B cell (primary cell): Measurements from ENCODE around the gene GIMAP5. TPM values are rescaled to one million over a fixed set of nuclear protein-coding genes. Genes with fewer than 3 reads are reported as not detected.

ENCODE experiments used
- polyA plus RNA-seq: library from polyadenylated mRNA; depleted of rRNA; stranded (reverse); fragments of >200 nt; gene quantifications from 2 replicates; pipeline ENCODE4 v1.2.3, GENCODE V29; 2012
- total RNA-seq, 2 donors: library from RNA; stranded (reverse); fragments of 120-200 nt in 1 of 2; gene quantifications; 1 replicate in 1 of 2; 2 replicates in 1 of 2; pipeline versions ENCODE4 v1.2.3 to v1.2.4, GENCODE V29; 2013 to 2022

GIMAP5 gene
- total and polyA plus RNA-seq, 2 donors (not counting 1 experiment from before 2014, with no cell fraction given): 0.27 to 0.40 TPM

Other genes starting within 250 kb of the GIMAP5 start
- 0.30 and 0.41 TPM in 2 replicates for gene GIMAP7, start 222.5 kb upstream of the GIMAP5 start, total RNA-seq
- 0.16 and 1.7 TPM in 2 replicates for gene GIMAP7, start 222.5 kb upstream of the GIMAP5 start, polyA plus RNA-seq
- gene GIMAP4, start 170.0 kb upstream of the GIMAP5 start, total RNA-seq: 0.27 and 0.85 TPM in 2 replicates
- gene GIMAP4, start 170.0 kb upstream of the GIMAP5 start, polyA plus RNA-seq: 0.30 and 0.66 TPM in 2 replicates
- 0.22 and 0.39 TPM in 2 replicates for gene GIMAP6, start 105.0 kb upstream of the GIMAP5 start, total RNA-seq
- gene GIMAP6, start 105.0 kb upstream of the GIMAP5 start, polyA plus RNA-seq: 0.45 and 0.98 TPM in 2 replicates
- gene GIMAP2, start 51.7 kb upstream of the GIMAP5 start, total RNA-seq: 18.1 and 18.3 TPM in 2 replicates
- 13.2 and 19.9 TPM in 2 replicates for gene GIMAP2, start 51.7 kb upstream of the GIMAP5 start, polyA plus RNA-seq
- 0.30 and 0.44 TPM in 2 replicates for gene GIMAP1, start 20.8 kb upstream of the GIMAP5 start, total RNA-seq
- 0.63 and 0.68 TPM in 2 replicates for gene GIMAP1, start 20.8 kb upstream of the GIMAP5 start, polyA plus RNA-seq
- gene TMEM176B, start 62.9 kb downstream of the GIMAP5 start, total RNA-seq: 0.25 and 0.73 TPM in 2 replicates
- 0.76 and 1.4 TPM in 2 replicates for gene TMEM176B, start 62.9 kb downstream of the GIMAP5 start, polyA plus RNA-seq
- not detected in 2 replicates for gene TMEM176A, start 63.4 kb downstream of the GIMAP5 start, total RNA-seq
- 0.22 and 1.1 TPM in 2 replicates for gene TMEM176A, start 63.4 kb downstream of the GIMAP5 start, polyA plus RNA-seq
- gene AOC1, start 115.1 kb downstream of the GIMAP5 start, total RNA-seq: not detected in 2 replicates
- gene AOC1, start 115.1 kb downstream of the GIMAP5 start, polyA plus RNA-seq: 0.07 TPM in 1 of 2 replicates, not detected in the other
- 0.86 and 0.87 TPM in 2 replicates for gene KCNH2, start 240.9 kb downstream of the GIMAP5 start, total RNA-seq
- gene KCNH2, start 240.9 kb downstream of the GIMAP5 start, polyA plus RNA-seq: 2.0 and 2.7 TPM in 2 replicates